B cell (primary cell): ENCODE measurements around the gene WDR6. TPM values are rescaled to one million over a fixed set of nuclear protein-coding genes. Genes with fewer than 3 reads are reported as not detected.

Experiments
- ATAC-seq: fragments of 200-7000 bp; cut with Tn5 transposase; one replicate; pipeline ENCODE4 v1.10.0; 2021; ENCODE audit warnings: low read depth, mild to moderate bottlenecking, moderate number of reproducible peaks, moderate library complexity
- CTCF ChIA-PET: fragments of 350-600 bp; sonication (Branson Sonifier 250); formaldehyde crosslinking; loops from one replicate; lab custom pipeline; 2021; ENCODE audit warnings: antibody characterized with exemption, inconsistent platforms; lab: Charles Lee
- POLR2A ChIA-PET: fragments of 350-600 bp; sonication (Branson Sonifier 250); formaldehyde crosslinking; loops from one replicate; lab custom pipeline; 2021; ENCODE audit warnings: antibody characterized with exemption; lab: Charles Lee
- DNase-seq: peaks from one replicate; pipeline ENCODE4 v3.0.0; 2013
- H2AFZ ChIP-seq: 2 replicates; pipeline ENCODE4 v1.6.1; 2012; ENCODE audit warnings: mild to moderate bottlenecking, low read depth, low read length; ENCODE audit not compliant: insufficient read depth, poor library complexity, severe bottlenecking
- H3K27ac ChIP-seq, 2 donors: 1 replicate in 1 of 2; 2 replicates in 1 of 2; pipeline ENCODE4 v1.5.1; 2012 to 2013; ENCODE audit warnings: low read length in 2 of 2, mild to moderate bottlenecking in 2 of 2, moderate library complexity in 1 of 2
- H3K27me3 ChIP-seq, 4 experiments: fragments of 200-600 bp in 1 of 4; sonication (generic) in 1 of 4; replicated peaks in 1 of 4; 1 replicate in 2 of 4; 2 replicates in 2 of 4; pipeline versions ENCODE4 v1.6.1 to v1.7.0; 2013 to 2016; ENCODE audit warnings: low read length in 3 of 4, mild to moderate bottlenecking in 2 of 4, mixed read lengths in 1 of 4, moderate library complexity in 1 of 4; ENCODE audit not compliant: insufficient read depth in 4 of 4, control insufficient read depth in 3 of 4; ENCODE audit errors: control extremely low read depth in 1 of 4
- H3K36me3 ChIP-seq, 2 experiments: replicated peaks in 1 of 2; 1 replicate in 1 of 2; 2 replicates in 1 of 2; pipeline versions ENCODE4 v1.6.1 to v1.7.1; 2013; ENCODE audit warnings: low read length in 1 of 2; ENCODE audit not compliant: insufficient read depth in 2 of 2, control insufficient read depth in 1 of 2; ENCODE audit errors: control extremely low read depth in 1 of 2, extremely low read depth in 1 of 2
- H3K4me1 ChIP-seq, 2 donors: fragments of 200-600 bp in 1 of 2; sonication (generic) in 1 of 2; 1 replicate in 1 of 2; 2 replicates in 1 of 2; pipeline versions ENCODE4 v1.5.1 to v1.6.1; 2013 to 2017; ENCODE audit warnings: low read length in 2 of 2; ENCODE audit not compliant: control insufficient read depth in 2 of 2, insufficient read depth in 2 of 2
- H3K4me2 ChIP-seq: replicated peaks from 2 replicates; pipeline ENCODE3; 2012; ENCODE audit warnings: mild to moderate bottlenecking, low read depth, low read length; ENCODE audit not compliant: poor library complexity, severe bottlenecking
- H3K4me3 ChIP-seq, 5 experiments: fragments of 200-600 bp in 1 of 5; sonication (generic) in 1 of 5; 1 replicate in 3 of 5; 2 replicates in 2 of 5; pipeline versions ENCODE4 v1.5.1 to v1.7.0; 2011 to 2016; ENCODE audit warnings: low read length in 4 of 5, mild to moderate bottlenecking in 4 of 5, low read depth in 2 of 5, control low read depth in 1 of 5, moderate library complexity in 1 of 5; ENCODE audit not compliant: insufficient read depth in 1 of 5; ENCODE audit errors: control extremely low read depth in 1 of 5, extremely low read depth in 1 of 5
- H3K79me2 ChIP-seq: fragments of 200-600 bp; sonication (generic); one replicate; pipeline ENCODE4 v1.6.0; 2016; ENCODE audit warnings: low read length; ENCODE audit not compliant: control insufficient read depth, insufficient read depth
- H3K9ac ChIP-seq: fragments of 200-600 bp; sonication (generic); 2 replicates; pipeline ENCODE4 v1.6.1; 2017; ENCODE audit warnings: mild to moderate bottlenecking, low read length, moderate library complexity
- H3K9me3 ChIP-seq, 3 donors: one replicate each; pipeline versions ENCODE4 v1.6.1 to v1.7.1; 2013; ENCODE audit warnings: low read length in 2 of 3; ENCODE audit not compliant: control insufficient read depth in 2 of 3, insufficient read depth in 1 of 3; ENCODE audit errors: control extremely low read depth in 1 of 3
- H4K20me1 ChIP-seq: 2 replicates; pipeline ENCODE4 v1.6.0; 2012; ENCODE audit warnings: mild to moderate bottlenecking, low read length; ENCODE audit not compliant: insufficient read depth, control insufficient read depth, poor library complexity, severe bottlenecking
- H3K27ac Mint-ChIP-seq: one replicate; pipeline ENCODE4 v1.8.0; 2021; ENCODE audit warnings: mixed read lengths
- H3K27me3 Mint-ChIP-seq: one replicate; pipeline ENCODE4 v1.8.0; 2021; ENCODE audit warnings: mixed read lengths
- H3K4me1 Mint-ChIP-seq: one replicate; pipeline ENCODE4 v1.8.0; 2021; ENCODE audit warnings: mixed read lengths
- H3K4me3 Mint-ChIP-seq: one replicate; pipeline ENCODE4 v1.8.0; 2021; ENCODE audit warnings: mixed read lengths
- H3K9me3 Mint-ChIP-seq: one replicate; pipeline ENCODE4 v1.8.0; 2022; ENCODE audit warnings: mixed read lengths; ENCODE audit not compliant: insufficient read depth
- EZH2 ChIP-seq: IDR thresholded peaks from 2 replicates; pipeline ENCODE4 v1.6.1; 2012; ENCODE audit warnings: borderline replicate concordance, low read depth, mild to moderate bottlenecking, moderate library complexity, low read length; ENCODE audit not compliant: insufficient read depth, poor library complexity, severe bottlenecking
- WGBS: methylation state at CpG from one replicate; pipeline ENCODE4 v1.1.5; 2013; ENCODE audit warnings: missing lambda C conversion rate; ENCODE audit not compliant: insufficient coverage; 5-methylcytosine and 5-hydroxymethylcytosine counted together
- intact Hi-C: fragments of 100-400 bp; cut with micrococcal nuclease; formaldehyde crosslinking; loops from one replicate; pipeline ENCODE4 v1.10.0; 2022
- polyA plus RNA-seq: library from polyadenylated mRNA; depleted of rRNA; stranded (reverse); fragments of >200 nt; gene quantifications from 2 replicates; pipeline ENCODE4 v1.2.3, GENCODE V29; 2012
- total RNA-seq, 2 donors: library from RNA; stranded (reverse); fragments of 120-200 nt in 1 of 2; gene quantifications; 1 replicate in 1 of 2; 2 replicates in 1 of 2; pipeline versions ENCODE4 v1.2.3 to v1.2.4, GENCODE V29; 2013 to 2022
- TF ChIP-seq, protein P1 (sequence below): fragments of 200-600 bp; IDR thresholded peaks from one replicate; pipeline ENCODE4 v1.8.0; 2022; ENCODE audit warnings: antibody characterized with exemption, mild to moderate bottlenecking

WDR6 gene
- total and polyA plus RNA-seq, 2 donors (not counting 1 experiment from before 2014, with no cell fraction given) = 287 to 317 TPM

DNA sequence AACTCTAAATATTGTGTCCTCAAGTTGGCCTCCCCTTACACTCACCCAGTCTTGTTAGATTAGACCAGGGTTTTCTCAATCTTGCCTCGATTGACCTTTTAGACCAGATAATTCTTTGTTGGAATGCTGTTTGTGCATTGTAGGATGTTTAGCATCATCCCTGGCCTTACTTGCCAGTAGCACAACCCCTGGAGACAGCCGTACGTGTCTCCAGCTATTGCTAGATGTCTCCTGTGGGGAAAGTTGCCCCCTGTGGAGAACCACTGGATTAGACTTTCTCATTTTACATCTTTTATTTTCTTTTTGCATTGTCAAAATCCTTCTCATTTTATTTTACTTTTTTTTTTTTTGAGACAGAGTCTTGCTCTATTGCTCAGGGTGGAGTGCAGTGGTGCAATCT lies 2.2 kb downstream of the WDR6 start:
- no peak overlapping the region for H3K4me3 ChIP-seq
- TF ChIP-seq, protein P1, sequence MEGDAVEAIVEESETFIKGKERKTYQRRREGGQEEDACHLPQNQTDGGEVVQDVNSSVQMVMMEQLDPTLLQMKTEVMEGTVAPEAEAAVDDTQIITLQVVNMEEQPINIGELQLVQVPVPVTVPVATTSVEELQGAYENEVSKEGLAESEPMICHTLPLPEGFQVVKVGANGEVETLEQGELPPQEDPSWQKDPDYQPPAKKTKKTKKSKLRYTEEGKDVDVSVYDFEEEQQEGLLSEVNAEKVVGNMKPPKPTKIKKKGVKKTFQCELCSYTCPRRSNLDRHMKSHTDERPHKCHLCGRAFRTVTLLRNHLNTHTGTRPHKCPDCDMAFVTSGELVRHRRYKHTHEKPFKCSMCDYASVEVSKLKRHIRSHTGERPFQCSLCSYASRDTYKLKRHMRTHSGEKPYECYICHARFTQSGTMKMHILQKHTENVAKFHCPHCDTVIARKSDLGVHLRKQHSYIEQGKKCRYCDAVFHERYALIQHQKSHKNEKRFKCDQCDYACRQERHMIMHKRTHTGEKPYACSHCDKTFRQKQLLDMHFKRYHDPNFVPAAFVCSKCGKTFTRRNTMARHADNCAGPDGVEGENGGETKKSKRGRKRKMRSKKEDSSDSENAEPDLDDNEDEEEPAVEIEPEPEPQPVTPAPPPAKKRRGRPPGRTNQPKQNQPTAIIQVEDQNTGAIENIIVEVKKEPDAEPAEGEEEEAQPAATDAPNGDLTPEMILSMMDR = no peak
- peaks cover 76% of the 10 kb centered on the region for H3K79me2 ChIP-seq
- H4K20me1 ChIP-seq = peaks cover 49% of the 10 kb centered on the region
- ChIA-PET CTCF (interaction anchor here (0.6 to 4.4 kb wide), 5 partner anchors 8 to 435 kb away, joined by 3 to 52 read pairs (median 4); partner anchors contain the start of genes DALRD3, IMPDH2 and NDUFAF3), POLR2A (interaction anchor here (0.9 to 4.0 kb wide), 3 partner anchors 9 to 20 kb away, joined by 3 to 116 read pairs (median 7); partner anchors contain the start of genes DALRD3, NDUFAF3 and P4HTM)
- Mint-ChIP-seq H3K9me3 (no peaks in the 10 kb centered on the region), H3K27me3 (no peaks in the 10 kb centered on the region), H3K4me3 (peak overlapping the region; percentile 100), H3K27ac (peak overlapping the region; percentile 47), H3K4me1 (peaks cover 34% of the 10 kb centered on the region)
- H3K36me3 ChIP-seq = peaks cover 0 to 22% of the 10 kb centered on the region in 2 experiments
- intact Hi-C loops = no loop called here
- peaks cover 15 to 18% of the 10 kb centered on the region in 2 donors for H3K4me1 ChIP-seq
- DNase-seq (no peak), ATAC-seq (no peak)
- 92% methylated on average over 2 of the region's 3 CpGs for WGBS
- H3K9me3 ChIP-seq = no peaks in the 10 kb centered on the region
- H2AFZ ChIP-seq = no peak overlapping the region
- no peak overlapping the region for H3K27ac ChIP-seq
- no peaks in the 10 kb centered on the region for H3K27me3 ChIP-seq
- H3K9ac ChIP-seq = no peak overlapping the region
- H3K4me2 ChIP-seq = no peak overlapping the region

DNA sequence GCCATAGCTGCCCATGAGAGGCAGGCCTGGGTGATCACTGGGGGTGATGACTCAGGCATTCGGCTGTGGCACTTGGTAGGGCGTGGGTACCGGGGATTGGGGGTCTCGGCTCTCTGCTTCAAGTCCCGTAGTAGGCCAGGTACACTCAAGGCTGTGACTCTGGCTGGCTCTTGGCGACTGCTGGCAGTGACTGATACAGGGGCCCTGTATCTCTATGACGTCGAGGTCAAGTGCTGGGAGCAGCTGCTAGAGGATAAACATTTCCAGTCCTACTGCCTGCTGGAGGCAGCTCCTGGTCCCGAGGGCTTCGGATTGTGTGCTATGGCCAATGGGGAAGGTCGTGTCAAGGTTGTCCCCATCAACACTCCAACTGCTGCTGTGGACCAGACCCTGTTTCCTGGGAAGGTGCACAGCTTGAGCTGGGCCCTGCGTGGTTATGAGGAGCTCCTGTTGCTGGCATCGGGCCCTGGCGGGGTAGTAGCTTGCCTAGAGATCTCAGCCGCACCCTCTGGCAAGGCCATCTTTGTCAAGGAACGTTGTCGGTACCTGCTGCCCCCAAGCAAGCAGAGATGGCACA lies 5.3 kb downstream of the WDR6 start:
- Histone ChIP-seq H3K4me3 (no peak overlapping the region), H3K36me3 (peaks cover 1 to 42% of the 10 kb centered on the region in 2 experiments), H3K27me3 (no peaks in the 10 kb centered on the region), H4K20me1 (peaks cover 62% of the 10 kb centered on the region), H3K79me2 (peaks cover 60% of the 10 kb centered on the region), H2AFZ (no peak overlapping the region), H3K9ac (no peak overlapping the region), H3K9me3 (no peaks in the 10 kb centered on the region), H3K4me1 (peaks cover 13 to 16% of the 10 kb centered on the region in 2 donors), H3K4me2 (no peak overlapping the region), H3K27ac (no peak overlapping the region)
- intact Hi-C loops = no loop called here
- H3K9me3 Mint-ChIP-seq = no peaks in the 10 kb centered on the region
- peaks cover 34% of the 10 kb centered on the region for H3K4me1 Mint-ChIP-seq
- TF ChIP-seq EZH2 = no peak
- TF ChIP-seq, protein P1 = no peak
- DNase-seq = peak; percentile 6
- 96% methylated on average over 17 of the region's 17 CpGs for WGBS
- no peak for ATAC-seq
- POLR2A ChIA-PET = interaction anchor here (1.2 kb wide), 1 partner anchor 17 kb away, joined by 3 read pairs; the partner anchor contains the start of gene IMPDH2
- H3K4me3 Mint-ChIP-seq = no peak overlapping the region
- no peak overlapping the region for H3K27ac Mint-ChIP-seq
- CTCF ChIA-PET = interaction anchor here (1.3 to 5.6 kb wide), 5 partner anchors 8 to 25 kb away, joined by 6 to 69 read pairs (median 8); partner anchors contain the start of genes IMPDH2, NDUFAF3 and P4HTM
- no peaks in the 10 kb centered on the region for H3K27me3 Mint-ChIP-seq
